Measurements from ENCODE around the gene ETFA.
"Not testable (repeated sequence)": the region's sequence is repeated elsewhere in the genome, so short reads cannot be mapped to it uniquely, and the experiment has no call there.

Gene ETFA

DNA sequence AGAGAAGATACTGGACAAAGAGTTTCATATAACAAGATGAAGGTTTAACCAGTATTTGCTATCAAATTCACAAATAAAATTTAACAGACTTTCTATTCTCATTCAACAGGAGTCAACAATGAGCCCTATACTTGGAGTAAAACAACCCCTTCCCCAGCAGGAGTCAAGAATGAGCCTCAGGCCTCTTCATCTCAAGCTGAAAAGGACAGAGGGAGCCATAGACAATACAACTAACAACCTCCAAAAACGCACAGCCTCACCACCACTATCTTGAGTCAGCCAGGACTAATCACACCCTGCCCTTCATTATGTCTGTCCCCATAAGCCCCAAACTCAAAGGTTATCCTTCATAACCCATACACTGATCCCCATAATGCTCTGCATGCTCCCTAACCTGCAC lies 36.4 kb downstream of the ETFA start:
- DNase-seq (ENCODE audit: low spot score): no peak
- in situ Hi-C loops (cut with MboI; ENCODE audit: low sequenced_read_pairs, unreplicated experiment): no loop called here
- TF ChIP-seq, protein P1, sequence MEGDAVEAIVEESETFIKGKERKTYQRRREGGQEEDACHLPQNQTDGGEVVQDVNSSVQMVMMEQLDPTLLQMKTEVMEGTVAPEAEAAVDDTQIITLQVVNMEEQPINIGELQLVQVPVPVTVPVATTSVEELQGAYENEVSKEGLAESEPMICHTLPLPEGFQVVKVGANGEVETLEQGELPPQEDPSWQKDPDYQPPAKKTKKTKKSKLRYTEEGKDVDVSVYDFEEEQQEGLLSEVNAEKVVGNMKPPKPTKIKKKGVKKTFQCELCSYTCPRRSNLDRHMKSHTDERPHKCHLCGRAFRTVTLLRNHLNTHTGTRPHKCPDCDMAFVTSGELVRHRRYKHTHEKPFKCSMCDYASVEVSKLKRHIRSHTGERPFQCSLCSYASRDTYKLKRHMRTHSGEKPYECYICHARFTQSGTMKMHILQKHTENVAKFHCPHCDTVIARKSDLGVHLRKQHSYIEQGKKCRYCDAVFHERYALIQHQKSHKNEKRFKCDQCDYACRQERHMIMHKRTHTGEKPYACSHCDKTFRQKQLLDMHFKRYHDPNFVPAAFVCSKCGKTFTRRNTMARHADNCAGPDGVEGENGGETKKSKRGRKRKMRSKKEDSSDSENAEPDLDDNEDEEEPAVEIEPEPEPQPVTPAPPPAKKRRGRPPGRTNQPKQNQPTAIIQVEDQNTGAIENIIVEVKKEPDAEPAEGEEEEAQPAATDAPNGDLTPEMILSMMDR (IDR thresholded peaks at IDR 0.05; ENCODE audit: borderline replicate concordance, control extremely low read depth, extremely low read depth, insufficient read depth, missing control alignments): no peak

DNA sequence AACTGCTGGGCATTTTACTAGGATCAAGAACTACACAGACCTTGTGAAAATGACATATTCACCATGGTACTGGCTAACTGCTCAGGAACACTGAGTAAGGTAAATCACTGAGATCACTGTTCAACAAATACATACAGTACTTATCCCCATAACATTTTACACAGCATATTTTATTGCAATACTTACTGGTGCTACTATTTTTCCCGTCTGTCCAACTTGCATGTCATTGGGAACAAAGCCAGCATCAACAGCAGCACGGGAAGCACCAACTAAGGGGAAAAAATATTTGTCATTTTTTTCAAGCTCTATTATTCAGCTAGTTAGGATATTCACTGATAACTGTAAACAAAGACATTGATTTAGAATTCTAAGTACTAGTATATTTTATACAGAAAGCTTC lies 37.0 kb downstream of the ETFA start:
- no peak for DNase-seq (ENCODE audit: low spot score)
- in situ Hi-C loops (cut with MboI; ENCODE audit: low sequenced_read_pairs, unreplicated experiment): no loop called here
- TF ChIP-seq, protein P1 (IDR thresholded peaks at IDR 0.05; ENCODE audit: borderline replicate concordance, control extremely low read depth, extremely low read depth, insufficient read depth, missing control alignments): no peak

DNA sequence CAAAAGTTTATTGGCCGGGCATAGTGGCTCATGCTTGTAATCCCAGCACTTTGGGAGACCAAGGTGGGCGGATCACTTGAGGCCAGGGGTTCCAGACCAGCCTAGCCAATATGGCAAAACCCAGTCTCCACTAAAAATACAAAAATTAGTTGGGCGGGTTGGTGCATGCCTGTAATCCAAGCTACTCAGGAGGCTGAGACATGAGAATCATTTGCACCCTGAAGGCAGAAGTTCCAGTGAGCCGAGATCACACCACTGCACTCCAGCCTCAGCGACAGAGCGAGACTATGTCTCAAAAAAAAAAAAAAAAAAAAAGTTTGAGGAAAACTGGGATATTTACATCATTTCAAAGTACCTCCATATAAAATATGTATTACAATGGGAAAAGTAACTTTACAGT lies 40.4 kb downstream of the ETFA start:
- in situ Hi-C loops (cut with MboI; ENCODE audit: low sequenced_read_pairs, unreplicated experiment): no loop called here
- TF ChIP-seq, protein P1 (IDR thresholded peaks at IDR 0.05; ENCODE audit: borderline replicate concordance, control extremely low read depth, extremely low read depth, insufficient read depth, missing control alignments): no peak
- DNase-seq (ENCODE audit: low spot score): no peak

DNA sequence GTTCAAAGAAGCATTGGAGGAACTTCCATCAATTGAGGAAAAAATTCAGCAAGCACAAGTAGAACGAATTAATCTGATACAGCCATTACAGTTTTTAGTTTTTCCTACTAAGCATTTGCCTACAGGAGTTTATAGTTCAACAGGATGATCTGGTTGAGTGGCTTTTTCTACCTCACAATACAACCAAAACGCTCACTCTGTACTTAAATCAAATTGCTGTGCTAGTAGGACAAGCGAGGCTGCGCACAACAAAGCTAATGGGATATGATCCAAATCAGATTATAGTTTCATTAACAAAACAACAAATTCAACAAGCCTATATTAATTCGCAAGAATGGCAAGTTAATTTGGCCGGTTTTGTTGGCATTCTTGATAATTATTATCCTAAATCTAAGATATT lies 44.2 kb downstream of the ETFA start:
- TF ChIP-seq, protein P1 (IDR thresholded peaks at IDR 0.05; ENCODE audit: borderline replicate concordance, control extremely low read depth, extremely low read depth, insufficient read depth, missing control alignments): no peak
- in situ Hi-C loops (cut with MboI; ENCODE audit: low sequenced_read_pairs, unreplicated experiment): no loop called here
- no peak for DNase-seq (ENCODE audit: low spot score)

DNA sequence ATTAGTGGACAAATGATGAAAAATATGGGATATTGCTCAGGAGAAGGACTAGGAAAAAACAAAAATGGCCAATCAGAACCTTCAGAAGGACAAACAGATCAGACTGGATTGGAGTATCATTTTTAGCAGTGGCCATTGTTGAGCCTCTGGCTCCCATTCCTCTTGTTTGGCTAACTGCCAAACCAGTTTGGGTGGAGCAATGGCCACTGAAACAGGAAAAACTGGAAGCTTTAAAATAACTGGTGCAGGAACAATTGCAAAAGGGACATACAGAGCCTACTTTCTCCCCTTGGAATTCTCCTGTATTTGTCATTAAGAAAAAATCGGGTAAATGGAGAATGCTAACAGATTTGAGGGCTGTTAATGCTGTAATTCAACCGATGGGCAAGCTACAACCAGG lies 45.5 kb downstream of the ETFA start:
- in situ Hi-C loops (cut with MboI; ENCODE audit: low sequenced_read_pairs, unreplicated experiment): not testable (repeated sequence)

DNA sequence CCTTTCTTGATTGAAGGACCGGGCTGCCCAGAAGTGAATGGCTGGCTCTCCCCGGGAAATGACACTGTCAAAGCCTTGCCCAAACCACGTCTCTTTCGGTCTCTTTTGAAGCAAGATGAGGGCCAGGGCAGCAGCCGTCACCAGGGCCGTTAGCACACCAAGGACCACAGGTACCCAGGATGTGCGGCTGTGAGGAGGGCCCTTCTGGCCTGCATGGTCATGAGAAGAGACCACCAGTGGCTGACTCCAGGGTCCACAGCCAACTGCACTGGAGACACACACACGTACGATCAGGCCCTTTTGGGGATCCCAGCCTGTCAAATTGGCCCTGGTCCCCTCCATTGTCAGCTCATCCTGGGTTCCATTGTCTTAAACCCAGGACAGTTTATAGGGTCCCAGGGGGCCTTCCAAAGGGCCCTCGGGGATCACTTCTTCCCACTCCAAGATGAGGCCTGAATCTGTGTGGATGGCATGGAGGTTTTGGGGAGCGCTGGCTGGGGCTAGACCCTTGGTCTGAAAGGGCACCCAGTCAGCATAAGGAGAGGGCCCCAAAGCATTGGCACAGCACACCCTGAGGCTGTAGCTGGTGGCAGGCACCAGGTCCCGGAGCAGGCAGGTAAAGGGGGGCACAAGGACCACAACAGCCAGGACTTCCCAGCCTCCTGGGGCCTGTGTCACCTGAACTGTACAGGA lies 50.9 kb downstream of the ETFA start:
- DNase-seq (ENCODE audit: low spot score): no peak
- TF ChIP-seq, protein P1 (IDR thresholded peaks at IDR 0.05; ENCODE audit: borderline replicate concordance, control extremely low read depth, extremely low read depth, insufficient read depth, missing control alignments): no peak
- in situ Hi-C loops (cut with MboI; ENCODE audit: low sequenced_read_pairs, unreplicated experiment): no loop called here

More for the DNA sequence above, 45.5 kb downstream of the ETFA start:
- not testable (repeated sequence) for DNase-seq (ENCODE audit: low spot score)

DNA sequence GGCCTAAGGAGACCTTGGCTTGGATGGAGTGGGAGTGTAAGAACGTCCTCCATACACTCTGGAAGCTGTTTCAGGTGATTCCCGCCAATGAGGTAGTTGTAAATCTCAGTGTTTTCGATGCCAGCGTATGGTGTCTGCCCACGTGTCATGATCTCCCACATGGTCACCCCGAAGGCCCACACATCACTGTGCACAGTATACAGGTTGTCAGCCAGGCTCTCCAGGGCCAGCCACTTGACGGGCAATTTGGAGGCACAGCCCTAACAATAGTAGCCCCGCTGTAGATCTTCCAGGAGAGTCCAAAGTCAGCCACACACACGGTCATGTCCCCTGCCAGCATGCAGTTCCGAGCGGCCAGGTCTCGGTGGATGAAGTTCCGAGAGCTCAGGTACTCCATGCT lies 51.9 kb downstream of the ETFA start:
- TF ChIP-seq, protein P1 (IDR thresholded peaks at IDR 0.05; ENCODE audit: borderline replicate concordance, control extremely low read depth, extremely low read depth, insufficient read depth, missing control alignments): no peak
- no peak for DNase-seq (ENCODE audit: low spot score)
- in situ Hi-C loops (cut with MboI; ENCODE audit: low sequenced_read_pairs, unreplicated experiment): no loop called here

All from GM13976 (cell line).